HG02678 (cell line): ENCODE data around the gene RELT.

ENCODE experiments used
- ATAC-seq: cut with Tn5 transposase; IDR thresholded peaks from one replicate; pipeline ENCODE4 v1.9.1; 2021; ENCODE audit warnings: mild to moderate bottlenecking, moderate library complexity; ENCODE audit not compliant: unreplicated experiment

RELT gene

DNA sequence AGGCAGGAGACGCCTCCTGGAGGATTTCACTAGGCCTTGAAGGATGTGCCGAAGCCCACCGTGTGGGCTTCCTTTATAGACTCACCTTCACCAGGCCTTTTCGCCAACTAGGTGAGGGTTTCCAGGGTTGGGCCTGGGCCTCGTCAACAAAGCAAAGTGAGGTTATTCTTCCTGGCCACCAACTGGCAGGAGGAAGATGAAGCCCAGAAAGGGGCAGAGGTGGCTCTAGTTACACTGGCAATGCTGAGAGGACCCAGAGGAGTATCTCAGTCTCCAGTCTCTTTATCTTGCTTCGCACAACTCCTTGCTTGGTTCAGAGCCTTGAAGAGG is 404 bp upstream of the RELT start:
- ATAC-seq, result no peak

DNA sequence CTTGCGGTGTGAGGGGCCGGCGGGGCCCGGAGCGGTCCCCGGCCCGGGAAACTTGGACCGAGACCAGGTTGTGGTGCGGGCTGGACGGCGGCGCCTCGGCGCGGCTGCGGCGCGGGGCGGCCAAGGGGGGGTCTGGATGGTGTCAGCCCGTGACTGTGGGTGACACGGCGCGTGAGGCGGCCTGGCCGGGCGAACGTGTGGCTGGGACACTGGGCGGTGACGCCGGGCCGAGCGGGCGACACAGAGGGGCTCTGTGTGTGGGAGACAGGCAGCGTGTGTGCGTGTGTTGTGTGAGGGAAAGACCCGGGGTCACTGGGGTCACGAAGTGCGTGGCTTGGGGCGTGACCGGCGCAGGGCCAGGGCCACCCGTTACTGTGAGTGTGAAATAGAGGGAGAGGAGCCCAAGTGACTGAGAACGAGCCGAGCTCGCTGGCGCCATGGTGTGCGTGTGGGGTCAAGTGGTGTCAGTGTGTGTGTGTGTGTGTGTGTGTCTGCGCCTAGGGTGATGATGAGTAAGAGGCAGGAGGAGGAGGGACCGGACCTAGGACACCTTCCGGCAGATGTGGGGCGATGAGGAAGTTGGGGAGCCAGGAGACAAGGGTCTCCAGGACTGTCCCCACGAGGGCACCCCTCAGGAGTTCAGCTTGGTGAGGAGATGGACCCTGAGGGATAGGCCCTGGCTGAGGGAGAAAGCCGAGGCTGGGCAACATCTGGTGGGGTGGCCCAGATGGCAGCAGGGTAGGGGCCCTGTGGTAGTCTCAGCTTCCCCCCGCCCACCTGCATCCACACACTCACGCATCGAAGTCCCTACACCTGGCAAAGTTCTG is 817 bp downstream of the RELT start:
- peak; percentile 22 for ATAC-seq

DNA sequence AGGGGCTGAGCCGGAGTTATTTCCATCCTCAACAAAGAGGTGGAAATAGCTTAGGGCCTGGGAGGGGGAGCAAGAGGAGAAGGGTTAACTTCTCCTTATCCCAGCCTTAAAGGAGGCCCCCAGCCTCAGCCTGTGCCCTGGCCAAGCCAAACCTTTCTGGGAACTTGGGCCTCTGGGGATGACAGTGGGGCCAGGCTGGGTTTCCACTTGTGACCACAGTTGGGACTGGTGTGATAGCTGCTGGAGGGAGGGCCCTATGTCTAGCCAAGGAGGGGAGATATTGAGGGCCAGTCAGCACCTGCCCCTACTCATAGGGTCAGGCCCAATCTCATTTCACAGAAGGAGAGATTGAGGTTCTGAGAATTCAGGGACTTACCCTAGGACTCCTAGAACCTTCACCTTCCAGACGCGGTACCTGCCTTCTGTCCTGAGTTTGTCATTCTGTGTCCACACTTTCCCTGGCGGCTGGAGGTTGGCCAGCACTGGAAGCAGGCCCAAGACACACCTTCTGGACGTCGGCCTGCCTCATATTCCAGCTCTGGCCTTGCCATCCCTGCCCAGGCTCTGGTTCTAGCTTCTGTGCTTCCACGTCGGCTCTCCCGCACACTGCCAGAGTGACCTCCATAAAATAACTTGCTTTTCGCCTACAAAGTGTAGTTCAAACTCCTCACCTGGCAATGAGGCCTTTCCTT is 3.1 kb downstream of the RELT start:
- no peak for ATAC-seq

DNA sequence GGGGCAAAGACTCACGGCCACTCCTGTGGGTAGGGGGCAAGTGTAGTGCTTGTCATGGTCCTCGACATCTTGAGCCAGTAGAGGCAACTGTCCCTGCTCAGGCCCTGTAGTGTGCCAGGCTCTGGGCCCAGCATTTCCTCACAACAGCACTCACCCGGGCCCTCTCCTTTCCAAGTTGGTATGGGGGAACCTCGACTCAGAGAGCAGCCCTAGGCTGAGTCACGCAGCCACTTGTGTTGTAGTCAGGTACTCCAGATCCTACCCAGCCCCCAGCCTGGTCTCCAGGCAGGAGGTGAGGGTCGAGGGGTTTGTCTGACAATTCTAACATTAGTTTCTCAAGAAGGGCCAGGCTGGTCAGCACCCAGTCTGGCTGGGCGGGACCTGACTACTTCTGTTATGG is 4.1 kb downstream of the RELT start:
- ATAC-seq, result no peak

DNA sequence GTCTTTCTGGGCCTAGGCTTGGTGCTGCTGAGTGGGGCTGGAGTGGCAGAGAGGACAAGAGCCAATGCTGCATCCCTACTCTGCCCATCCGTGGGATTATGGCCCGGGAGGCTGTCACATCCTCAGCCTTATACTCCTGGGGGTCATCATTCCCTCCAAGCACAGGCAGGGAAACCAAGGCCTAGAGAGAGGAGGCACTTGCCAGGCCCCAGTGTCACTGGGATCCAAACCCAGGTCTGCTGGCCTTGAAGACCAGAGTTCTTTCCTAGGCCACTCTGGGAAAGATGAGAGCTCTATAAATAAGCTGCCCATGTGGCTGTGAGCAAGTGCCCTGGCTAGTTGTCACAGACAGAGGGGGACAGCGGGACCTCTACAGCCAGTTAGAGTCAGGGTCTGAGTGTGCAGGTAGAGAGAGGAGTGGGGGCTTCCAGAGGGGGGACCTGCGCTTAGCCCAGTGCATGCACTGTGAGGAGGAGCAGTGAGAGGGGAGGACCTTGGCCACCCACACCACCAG is 4.8 kb downstream of the RELT start:
- ATAC-seq, result no peak

DNA sequence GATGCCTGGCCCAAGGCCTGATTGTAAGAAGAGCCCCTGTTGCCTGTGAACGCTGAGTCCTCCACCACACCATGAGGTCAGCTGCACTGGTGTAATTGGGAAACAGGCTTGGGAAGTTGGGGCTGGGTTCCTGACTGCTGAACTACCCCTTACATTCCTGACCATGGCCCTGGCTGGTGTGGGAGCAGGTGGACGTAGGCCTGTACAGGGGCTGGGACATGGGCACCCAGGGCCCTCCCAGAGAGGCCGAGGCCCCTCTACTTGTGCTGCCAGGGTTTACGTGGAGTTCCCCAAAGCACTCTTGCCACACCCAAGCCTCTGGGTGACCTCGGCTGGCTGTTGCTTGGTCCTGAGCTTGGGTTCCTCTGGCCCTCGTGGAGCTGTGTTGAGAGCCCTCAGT is 5.4 kb downstream of the RELT start:
- ATAC-seq, result no peak

DNA sequence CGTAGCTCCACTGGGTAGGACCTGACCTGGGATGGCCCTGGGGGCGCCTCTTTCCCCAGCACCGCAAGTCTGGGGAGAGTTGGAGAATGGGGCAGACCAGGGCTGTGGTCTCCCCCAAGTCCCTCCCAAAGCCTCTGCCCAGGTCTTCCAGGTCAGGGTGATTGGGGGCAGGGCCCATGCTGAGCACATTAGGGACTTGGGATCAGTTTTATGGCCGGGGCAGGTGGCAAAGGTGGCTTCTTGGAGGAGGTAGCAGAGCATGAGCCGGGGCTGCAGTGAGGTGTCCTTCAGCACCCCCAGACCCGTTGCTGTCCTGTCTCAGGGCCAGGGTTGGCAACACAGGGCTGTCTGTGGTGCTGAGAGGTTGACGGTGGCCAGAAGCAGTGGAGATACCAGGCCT is 6.0 kb downstream of the RELT start:
- no peak for ATAC-seq

DNA sequence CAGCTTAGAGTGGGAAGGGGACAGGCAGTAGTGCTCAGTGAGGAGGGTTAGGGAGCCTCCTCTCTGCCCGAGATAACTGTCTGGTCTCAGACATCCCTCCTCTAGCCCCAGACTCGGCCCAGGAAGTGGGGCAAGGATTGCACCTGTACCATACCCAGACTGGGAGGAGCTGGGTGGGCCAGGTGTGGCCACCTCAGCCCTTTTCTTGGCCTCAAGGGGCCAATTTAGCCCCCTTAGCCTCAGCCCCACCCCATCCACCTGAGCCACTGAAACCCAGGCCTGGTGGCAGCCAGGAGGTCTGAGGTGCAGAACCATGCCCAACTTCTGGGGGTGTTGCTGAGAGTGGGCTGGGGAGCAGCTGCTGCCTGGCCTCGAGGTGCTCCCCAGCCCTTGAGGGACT is 6.5 kb downstream of the RELT start:
- no peak for ATAC-seq

DNA sequence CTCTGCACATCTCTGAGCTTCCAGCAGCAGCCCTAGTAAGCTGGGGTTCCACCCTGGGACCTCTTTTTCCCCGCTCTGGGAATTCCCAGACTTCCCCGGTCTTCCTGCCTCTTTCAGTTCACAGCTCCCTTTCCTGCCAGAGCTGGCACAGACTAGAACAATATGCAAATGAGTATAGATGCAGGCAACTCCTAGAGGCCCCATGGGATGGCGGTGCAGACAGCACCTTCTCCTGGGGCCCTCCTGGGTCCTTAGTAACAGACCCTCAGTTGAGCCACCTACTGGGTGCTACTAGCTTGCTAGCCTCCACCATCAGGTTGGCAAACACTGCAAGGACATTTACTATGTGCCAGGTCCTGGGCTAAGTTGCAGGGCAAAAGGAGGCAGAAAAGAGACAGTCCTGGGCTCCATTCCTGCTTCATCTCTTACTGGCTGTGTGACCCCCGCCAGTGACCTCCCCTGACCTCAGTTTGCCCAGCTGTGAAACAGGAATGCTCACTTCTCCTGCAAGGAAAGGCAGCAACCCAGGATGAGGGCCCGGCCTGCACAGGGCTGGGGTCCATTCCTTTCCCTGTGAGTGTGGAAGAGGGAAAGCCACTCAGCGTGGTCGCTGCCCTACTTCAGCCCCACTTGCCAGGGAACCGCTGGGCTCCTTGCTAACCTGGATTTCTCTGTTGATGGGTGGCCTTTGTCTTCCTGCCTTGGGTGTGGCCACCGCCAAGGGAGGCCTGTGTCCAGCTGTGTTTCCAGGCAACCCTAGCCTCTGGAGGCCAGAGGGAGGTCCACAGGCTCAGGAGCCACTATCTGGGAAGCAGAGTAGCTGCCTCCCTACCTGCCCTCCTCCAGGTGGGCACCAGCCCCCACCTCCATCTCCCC is 7.3 kb downstream of the RELT start:
- no peak for ATAC-seq

DNA sequence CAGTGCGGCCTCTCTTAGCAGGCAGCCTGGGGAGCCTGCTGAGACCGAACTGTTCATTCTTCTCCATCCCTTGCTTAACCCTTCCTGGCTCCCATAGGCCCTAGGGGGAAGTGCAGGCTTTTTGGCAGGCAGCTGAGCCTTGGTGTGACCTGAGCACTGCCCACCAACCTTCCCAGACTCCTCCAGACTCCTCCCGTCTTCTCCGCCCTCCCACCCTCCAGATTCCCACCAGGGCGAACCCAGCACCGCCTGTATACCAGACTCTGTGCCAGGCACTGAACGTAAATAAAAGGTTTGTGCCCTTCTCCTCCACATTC is 7.9 kb downstream of the RELT start:
- ATAC-seq, result no peak

DNA sequence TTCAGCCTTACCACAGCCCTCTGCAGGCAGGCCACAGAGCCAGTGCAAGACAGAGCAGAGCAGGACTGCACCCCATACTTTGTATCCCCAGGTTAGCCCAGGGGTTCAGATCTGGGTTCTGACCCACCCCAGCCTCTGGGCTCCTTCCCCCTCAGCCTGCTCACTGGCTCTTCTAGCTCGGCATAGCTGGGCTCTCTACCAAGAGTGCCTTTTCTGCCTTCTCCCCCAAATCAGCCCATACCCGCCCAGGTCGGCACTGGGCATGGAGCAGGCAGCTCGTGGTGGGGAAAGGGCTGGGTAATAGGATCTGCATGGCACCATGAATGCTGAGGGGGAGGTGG is 8.3 kb downstream of the RELT start:
- no peak for ATAC-seq

DNA sequence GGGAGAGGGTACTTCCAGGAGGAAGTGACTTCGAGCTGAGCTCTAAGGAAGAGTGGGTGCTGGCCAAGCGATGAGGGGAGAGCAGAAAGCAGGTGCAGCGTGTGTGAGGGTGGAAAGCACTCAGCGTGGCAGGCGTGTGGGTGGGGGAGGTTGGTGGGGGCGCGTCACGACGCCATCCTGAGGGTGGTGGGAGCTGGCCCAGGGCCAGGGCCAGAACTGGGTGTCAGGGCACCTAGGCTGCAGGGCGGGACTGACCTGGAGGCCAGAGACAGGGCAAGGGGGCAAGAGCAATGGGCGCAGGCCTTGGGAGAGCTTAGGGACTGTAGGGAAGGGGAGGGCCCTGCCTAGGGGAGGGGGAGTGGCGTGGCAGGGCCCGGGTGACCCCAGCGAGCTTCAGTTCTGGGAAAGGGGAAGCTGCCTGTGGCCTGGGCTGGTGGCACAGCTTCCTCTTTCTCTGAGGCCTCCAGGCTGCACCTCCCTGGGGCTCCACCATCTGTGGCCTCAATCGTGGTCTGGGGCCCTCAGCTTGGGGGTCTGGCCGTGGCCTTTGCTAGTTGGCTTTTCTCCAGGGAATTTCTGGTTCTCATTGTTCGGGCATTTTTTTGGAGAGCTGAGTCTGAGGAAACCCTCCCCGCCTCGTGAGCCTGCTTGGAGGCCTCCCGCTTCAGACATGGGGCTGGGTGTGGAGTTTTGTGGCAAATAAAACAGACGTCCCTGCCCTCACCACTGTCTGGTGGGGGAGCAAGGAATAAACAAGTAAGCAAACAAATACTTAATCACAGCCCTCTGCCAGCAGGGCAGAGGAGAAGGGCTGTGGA is 8.9 kb downstream of the RELT start:
- ATAC-seq, result peak; percentile 64

DNA sequence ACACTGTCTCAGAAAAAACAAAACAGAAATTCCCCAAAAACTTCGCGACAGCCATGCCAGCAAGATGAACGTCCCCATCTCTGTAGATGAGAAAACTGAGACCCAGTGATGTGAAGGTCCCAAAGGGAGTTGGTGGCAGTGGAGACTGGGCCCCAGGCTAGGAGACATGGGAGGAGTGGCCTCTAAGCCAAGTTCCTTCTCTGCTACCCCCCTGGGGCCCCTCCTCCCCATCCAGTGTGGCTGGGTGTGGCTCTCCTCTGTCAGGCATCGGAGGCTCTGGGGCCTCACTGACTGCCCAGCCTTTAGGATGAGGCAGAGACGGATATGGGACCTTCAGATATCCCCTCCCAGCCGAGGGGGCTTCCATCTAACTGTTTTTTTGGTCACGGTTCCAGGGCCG is 9.8 kb downstream of the RELT start:
- no peak for ATAC-seq

DNA sequence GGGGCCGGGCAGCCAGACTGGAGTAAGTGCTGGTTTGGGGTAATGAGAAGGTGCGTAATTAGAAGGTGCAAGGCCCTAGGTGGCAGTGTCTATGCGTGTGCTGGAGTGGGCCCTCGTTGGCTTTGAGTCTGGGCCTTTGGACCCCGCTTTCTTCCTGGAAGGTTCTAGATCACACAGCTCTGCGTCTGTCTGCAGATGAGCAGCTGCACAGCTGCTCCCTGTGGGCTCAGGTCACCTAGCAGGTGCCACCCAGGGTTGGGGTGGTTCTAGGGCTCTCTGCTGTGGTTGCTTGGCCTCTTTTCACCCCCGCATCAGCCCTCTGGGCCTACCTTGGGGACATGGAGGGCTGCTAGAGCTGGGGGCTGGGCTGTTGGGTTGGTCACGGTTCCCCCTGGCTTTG is 10.3 kb downstream of the RELT start:
- no peak for ATAC-seq

DNA sequence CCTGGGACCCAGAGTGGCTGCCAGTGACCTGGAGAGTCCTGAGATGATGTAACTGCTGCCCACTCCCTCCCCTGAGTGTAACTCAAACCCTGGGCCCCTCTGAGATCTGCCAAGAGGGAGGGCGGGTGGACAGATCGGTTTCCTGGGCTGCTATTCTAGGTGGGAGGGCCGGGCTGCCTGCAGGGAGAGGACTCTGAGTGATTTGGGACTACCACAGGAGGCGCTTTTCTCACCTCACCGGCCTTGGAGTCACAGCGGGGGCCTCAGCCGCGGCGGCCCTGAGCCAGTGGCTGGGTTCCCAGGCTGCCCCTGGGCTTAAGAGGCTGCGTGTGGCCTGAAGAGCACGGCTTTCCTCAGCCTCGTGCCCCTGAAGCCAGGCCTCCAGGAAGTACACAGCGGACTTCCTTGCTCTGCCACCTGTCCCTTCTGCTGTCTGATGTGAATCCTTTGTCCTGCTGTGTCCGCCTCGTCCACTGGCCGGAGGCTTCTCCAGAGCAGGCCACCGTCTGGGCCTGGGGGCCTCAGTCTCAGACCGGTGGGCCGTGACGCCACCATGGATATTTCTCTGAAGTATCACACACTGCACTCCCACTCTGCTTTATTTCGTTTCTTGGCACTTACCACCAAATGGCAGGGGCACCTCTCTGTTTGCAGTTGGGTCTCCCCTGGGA is 11.5 kb downstream of the RELT start:
- no peak for ATAC-seq

DNA sequence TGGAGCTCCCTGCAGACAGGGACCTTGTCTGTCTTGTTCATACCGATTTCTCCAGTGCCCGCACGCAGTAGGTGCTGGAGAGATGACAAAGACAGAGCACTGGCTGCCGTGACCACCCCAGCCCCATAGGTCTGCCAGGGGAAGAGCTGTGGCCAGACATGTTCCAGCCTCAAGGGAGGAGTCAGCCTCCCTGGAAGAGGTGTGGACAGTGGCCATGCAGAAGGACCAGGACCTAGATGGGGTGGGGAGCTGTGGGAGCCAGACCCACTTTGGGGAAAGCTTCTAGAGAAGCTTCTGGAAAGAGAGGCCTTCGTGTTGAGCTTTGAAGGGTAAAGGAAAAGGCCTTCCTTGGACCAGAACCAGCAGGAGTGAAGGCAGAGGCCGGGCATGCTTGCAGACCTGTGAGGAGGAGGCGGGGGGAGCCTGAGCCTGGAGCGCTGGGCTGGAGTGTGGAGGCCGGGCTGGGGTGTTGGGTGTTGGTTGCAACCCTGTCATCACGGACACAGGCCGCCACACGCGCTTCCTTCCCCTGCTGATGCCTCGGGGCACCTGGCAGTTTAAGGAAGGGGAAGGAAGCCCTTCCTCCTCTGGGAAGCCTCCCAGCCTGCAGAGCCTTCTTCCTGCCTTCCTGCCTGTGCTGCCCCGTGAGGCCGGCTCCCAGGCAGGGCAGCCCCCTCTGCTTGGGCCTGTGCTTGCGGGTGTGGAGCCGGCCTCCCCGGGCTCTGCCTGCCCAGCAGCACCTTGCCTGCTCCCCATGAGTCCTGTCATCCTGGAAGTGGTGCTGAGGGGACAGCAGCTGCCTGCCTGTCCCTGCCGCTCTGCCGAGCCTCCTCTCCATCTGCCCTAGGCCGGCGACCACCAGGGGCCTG is 12.3 kb downstream of the RELT start:
- ATAC-seq, result no peak

DNA sequence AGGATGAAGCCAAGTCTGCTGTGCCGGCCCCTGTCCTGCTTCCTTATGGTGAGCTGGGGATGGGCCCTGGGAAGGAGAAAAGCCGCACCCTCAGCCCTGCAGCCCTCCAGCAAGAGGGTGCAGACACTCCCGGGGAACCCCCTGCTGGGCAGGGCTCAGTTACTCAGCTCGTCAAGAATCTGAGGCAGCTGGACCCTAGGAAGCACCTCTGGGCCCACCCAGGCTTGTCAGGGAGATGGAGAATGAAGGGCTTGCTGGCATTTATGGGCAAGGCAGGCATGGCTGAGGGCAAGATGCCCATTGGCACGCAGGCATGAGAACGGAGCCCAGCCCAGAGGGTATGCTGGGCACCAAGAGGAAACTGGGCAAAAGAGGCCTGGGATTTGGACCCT is 12.9 kb downstream of the RELT start:
- no peak for ATAC-seq

DNA sequence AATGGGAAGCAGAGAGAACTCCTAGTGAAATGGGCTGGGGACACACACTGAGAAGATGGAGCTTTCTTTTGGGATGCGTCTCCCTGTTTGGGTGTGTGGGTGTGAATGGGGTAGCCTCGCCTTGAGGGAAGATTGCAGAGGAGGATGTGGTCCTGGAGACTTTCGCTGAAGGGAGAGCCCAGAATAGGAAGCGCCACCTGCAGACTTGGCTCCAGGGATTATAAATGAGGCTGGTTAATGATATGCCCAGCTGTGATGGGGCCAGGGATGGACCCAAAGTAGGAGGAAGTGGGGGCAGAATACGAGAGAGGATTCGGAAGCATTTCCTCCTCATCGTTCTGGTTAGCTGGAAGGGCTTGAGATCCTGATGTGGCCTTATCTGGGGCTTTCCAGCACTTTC is 13.7 kb downstream of the RELT start:
- ATAC-seq, result no peak
